GM12891 (cell line): ENCODE results near the gene CALU.

Experiments used
- POLR2A ChIP-seq: IDR thresholded peaks from 2 replicates; pipeline ENCODE4 v1.6.1; 2011; ENCODE audit warnings: low read depth, low read length, control low read depth
- POLR2AphosphoS5 ChIP-seq: IDR thresholded peaks from 2 replicates; pipeline ENCODE4 v1.6.1; 2011; ENCODE audit warnings: low read depth, low read length, control low read depth
- SPI1 ChIP-seq: IDR thresholded peaks from 2 replicates; pipeline ENCODE4 v1.6.1; 2011; ENCODE audit warnings: low read depth, low read length, control low read depth
- TAF1 ChIP-seq: IDR thresholded peaks from 2 replicates; pipeline ENCODE4 v1.6.1; 2011; ENCODE audit warnings: low read depth, low read length, control low read depth

- TF ChIP-seq POLR2A (no peak), POLR2AphosphoS5 (no peak), TAF1 (no peak), SPI1 (no peak)
Measured at GRCh38 chr7:128809363-128809762, 70.2 kb downstream of the CALU start.
